Mesenteric fat pad (tissue), 1 donor: Measurements from ENCODE around the gene GFPT2. TPM values are rescaled to one million over a fixed set of nuclear protein-coding genes. Genes with fewer than 3 reads are reported as not detected.

ENCODE experiments used
- DNase-seq: peaks from one replicate; pipeline ENCODE4 v3.0.0-alpha.2; 2020; ENCODE audit warnings: low spot score
- total RNA-seq: library from RNA; stranded (reverse); fragmentation: NEBNext Ultra II Directional; extraction: Animal tissue kit (Norgen Biotek cat#: 25700); gene quantifications from one replicate; pipeline ENCODE4 v1.2.1, GENCODE V29; 2021
- donor health status: DM: yes; HTN: yes; CAD: no.

The GFPT2 gene
- total RNA-seq, 1 donor from 2014 or later, result 187 TPM

GRCh38 chr5:180287868-180288267 lies 65.3 kb downstream of the GFPT2 start:
- DNase-seq, result peak; percentile 49

GRCh38 chr5:180287404-180287803 lies 65.7 kb downstream of the GFPT2 start:
- DNase-seq, result peak; percentile 41

- DNase-seq, result no peak
These were observed 69.0 kb downstream of the GFPT2 start for GRCh38 chr5:180284149-180284548.

GRCh38 chr5:180283026-180283615 lies 70.0 kb downstream of the GFPT2 start:
- DNase-seq, result no peak

- no peak for DNase-seq
These were observed 70.9 kb downstream of the GFPT2 start for GRCh38 chr5:180282281-180282680.

- DNase-seq, result no peak
These were observed 71.4 kb downstream of the GFPT2 start for GRCh38 chr5:180281706-180282105.

GRCh38 chr5:180274695-180275094 lies 78.4 kb downstream of the GFPT2 start:
- no peak for DNase-seq

GRCh38 chr5:180271221-180271620 lies 81.9 kb downstream of the GFPT2 start:
- DNase-seq, result no peak

- no peak for DNase-seq
These were observed 93.9 kb downstream of the GFPT2 start for GRCh38 chr5:180259260-180259611.

- DNase-seq, result no peak
These were observed 99.9 kb downstream of the GFPT2 start for GRCh38 chr5:180253036-180253824.

- DNase-seq, result no peak
These were observed 101.2 kb downstream of the GFPT2 start for GRCh38 chr5:180251887-180252286.

- DNase-seq, result no peak
These were observed 102.0 kb downstream of the GFPT2 start for GRCh38 chr5:180251141-180251540.

Other genes starting within 250 kb of the GFPT2 start
- gene RASGEF1C, start 144.1 kb downstream of the GFPT2 start, total RNA-seq, result not detected
- gene MAPK9, start 61.3 kb downstream of the GFPT2 start, total RNA-seq, result 35.0 TPM
- gene CNOT6, start 141.0 kb upstream of the GFPT2 start, total RNA-seq, result 14.8 TPM
- gene SCGB3A1, start 238.2 kb upstream of the GFPT2 start, total RNA-seq, result 0.71 TPM